Heart left ventricle (tissue), 16 donors: ENCODE measurements around the gene SLC26A9. TPM values are rescaled to one million over a fixed set of nuclear protein-coding genes. Genes with fewer than 3 reads are reported as not detected.

Experiments
- ATAC-seq, 4 donors: fragments of 200-7000 bp; cut with Tn5 transposase; one replicate each; pipeline ENCODE4 v1.9.1; 2020 to 2022; ENCODE audit warnings: moderate library complexity in 4 of 4, mild to moderate bottlenecking in 3 of 4, moderate number of reproducible peaks in 1 of 4
- DNase-seq, 5 donors: peaks; one replicate each; pipeline ENCODE4 v3.0.0-alpha.2; 2020
- H3K27ac ChIP-seq, 12 donors: fragments of 200-600 bp; sonication (generic) in 4 of 12; one replicate each; pipeline versions ENCODE4 v1.5.0 to v1.8.0; 2016 to 2022; ENCODE audit warnings: mild to moderate bottlenecking in 2 of 12
- H3K27me3 ChIP-seq, 9 donors: fragments of 200-600 bp; sonication (generic) in 2 of 9; one replicate each; pipeline versions ENCODE4 v1.5.1 to v1.8.0; 2016 to 2022; ENCODE audit warnings: mild to moderate bottlenecking in 3 of 9
- H3K36me3 ChIP-seq, 9 donors: fragments of 200-600 bp; sonication (generic) in 2 of 9; one replicate each; pipeline versions ENCODE4 v1.5.0 to v1.8.0; 2018 to 2022; ENCODE audit warnings: mild to moderate bottlenecking in 2 of 9
- H3K4me1 ChIP-seq, 12 donors: fragments of 200-600 bp; sonication (generic) in 4 of 12; one replicate each; pipeline versions ENCODE4 v1.5.0 to v1.8.0; 2016 to 2022; ENCODE audit warnings: mild to moderate bottlenecking in 3 of 12
- H3K4me3 ChIP-seq, 12 donors: fragments of 200-600 bp; sonication (generic) in 4 of 12; one replicate each; pipeline versions ENCODE4 v1.5.0 to v1.8.0; 2017 to 2022; ENCODE audit warnings: mild to moderate bottlenecking in 9 of 12, moderate library complexity in 4 of 12
- H3K9me3 ChIP-seq, 12 donors: fragments of 200-600 bp; sonication (generic) in 4 of 12; one replicate each; pipeline versions ENCODE4 v1.5.0 to v1.8.0; 2016 to 2022; ENCODE audit warnings: mild to moderate bottlenecking in 1 of 12
- CTCF ChIP-seq, 12 donors: fragments of 200-600 bp; sonication (generic) in 4 of 12; IDR thresholded peaks; one replicate each; pipeline versions ENCODE4 v1.5.0 to v1.8.0; 2018 to 2022; ENCODE audit warnings: antibody characterized with exemption in 12 of 12, mild to moderate bottlenecking in 5 of 12
- POLR2A ChIP-seq, 2 donors: fragments of 450-650 bp; IDR thresholded peaks; one replicate each; pipeline ENCODE4 v1.6.1; 2017; ENCODE audit warnings: antibody characterized with exemption in 2 of 2, mild to moderate bottlenecking in 2 of 2, moderate library complexity in 2 of 2
- WGBS, 4 donors: extraction: QIAGEN DNeasy Blood & Tissue Kit in 2 of 4; methylation state at CpG; one replicate each; pipeline versions ENCODE4 v1.1.5 to v1.1.7; 2013 to 2018; 5-methylcytosine and 5-hydroxymethylcytosine counted together
- intact Hi-C, 10 donors: fragments of 100-400 bp; cut with DNase I; formaldehyde crosslinking; loops; one replicate each; pipeline versions ENCODE4 v1.11.1 to v1.14.2; 2022
- polyA plus RNA-seq, 2 donors: library from polyadenylated mRNA; stranded (reverse); fragments of 200-250 nt; gene quantifications; one replicate each; pipeline ENCODE4 v1.2.3, GENCODE V29; 2013
- total RNA-seq, 9 donors: library from RNA; depleted of rRNA in 2 of 9; stranded (reverse); fragments of >200 nt in 2 of 9; fragmentation: NEBNext Ultra II Directional in 3 of 9; extraction: Animal tissue kit (Norgen Biotek cat#: 25700) in 3 of 9; gene quantifications; one replicate each; pipeline versions ENCODE4 v1.1.0 to v1.2.4, GENCODE V29; 2016 to 2023
- donor health status: ischemic (EF 13 %, LVEDD 7.1; RV severe dilation, severe dysfunction).
- donor health status: healthy with polysubstance abuse.
- donor health status: DM: no; HTN: yes; CAD: no.
- donor health status: DM: no; HTN: no; CAD: no.
- donor health status: ischemic (EF 25% LVEDD 6.9; RV normal size, moderate dysfunction).
- donor health status: ischemic (EF 25% LVEDD 5.7; RV mildly dilated, moderate dysfunction).
- donor health status: healthy.
- donor health status: DM: yes; HTN: yes; CAD: no.
- donor health status: ischemic (EF 35%, LVEDD 5.7; RV mildly dilated, moderate dysfunction).
- donor health status: nonischemic (EF 11% LVEDD 7.7; RV severe dilation, severe dysfunction).
- donor health status: DM: yes; HTN: yes; CAD: no.
- donor health status: PGD.
- donor health status: ischemic (EF 29% LVEDD 5.4; RV normal size, mild dysfunction).
- donor health status: nonischemic (EF 23%, LVEDD 6.1; RV moderate dilation, normal function).

Gene SLC26A9
- total and polyA plus RNA-seq, 11 donors: 4.1 to 39.6 (median 11.0) TPM

GRCh38 chr1:205959789-205960188 lies 16.5 kb upstream of the SLC26A9 start:
- Histone ChIP-seq H3K4me3 (no peak overlapping the region), H3K4me1 (peaks cover 0 to 27% (median 16%) of the 10 kb centered on the region in 12 donors), H3K36me3 (no peaks in the 10 kb centered on the region), H3K27me3 (no peaks in the 10 kb centered on the region), H3K27ac (no peak overlapping the region), H3K9me3 (no peaks in the 10 kb centered on the region)
- DNase-seq (no peak), ATAC-seq (no peak)
- intact Hi-C loops: loop anchor here in 2 of 10 donors (5.0 kb wide), 1 partner anchor 32 kb away; no protein-coding TSS in a partner anchor
- TF ChIP-seq POLR2A (IDR thresholded peaks at IDR 0.05): no peak
- no peak for TF ChIP-seq CTCF (IDR thresholded peaks at IDR 0.05)
- WGBS, 4 donors: 87 to 90% (median 88%) methylated on average over 4 of the region's 4 CpGs

- TF ChIP-seq CTCF (IDR thresholded peaks at IDR 0.05) (no peak), POLR2A (IDR thresholded peaks at IDR 0.05) (no peak)
- DNase-seq: no peak
These were observed 12.2 kb upstream of the SLC26A9 start for GRCh38 chr1:205955499-205955898.

GRCh38 chr1:205954819-205955404 lies 11.7 kb upstream of the SLC26A9 start:
- no peak for ATAC-seq
- Histone ChIP-seq H3K4me1 (peaks cover 0 to 18% (median 0%) of the 10 kb centered on the region in 12 donors), H3K27me3 (no peaks in the 10 kb centered on the region), H3K36me3 (no peaks in the 10 kb centered on the region), H3K4me3 (no peak overlapping the region), H3K9me3 (no peaks in the 10 kb centered on the region), H3K27ac (no peak overlapping the region)
- WGBS, 4 donors: 84 to 88% (median 86%) methylated on average over 11 of the region's 11 CpGs
- intact Hi-C loops: no loop called here
- DNase-seq: no peak
- no peak for TF ChIP-seq CTCF (IDR thresholded peaks at IDR 0.05)
- no peak for TF ChIP-seq POLR2A (IDR thresholded peaks at IDR 0.05)

More at GRCh38 chr1:205955499-205955898, 12.2 kb upstream of the SLC26A9 start:
- H3K4me3 ChIP-seq: no peak overlapping the region
- no peaks in the 10 kb centered on the region for H3K27me3 ChIP-seq
- intact Hi-C loops: no loop called here
- no peak overlapping the region for H3K27ac ChIP-seq
- no peaks in the 10 kb centered on the region for H3K9me3 ChIP-seq
- 84 to 86% (median 85%) methylated on average over 1 of the region's 1 CpG for WGBS, 4 donors
- peaks cover 0 to 18% (median 0%) of the 10 kb centered on the region in 12 donors for H3K4me1 ChIP-seq
- ATAC-seq: no peak
- no peaks in the 10 kb centered on the region for H3K36me3 ChIP-seq

- TF ChIP-seq CTCF (IDR thresholded peaks at IDR 0.05) (no peak), POLR2A (IDR thresholded peaks at IDR 0.05) (no peak)
- Histone ChIP-seq H3K27me3 (no peaks in the 10 kb centered on the region), H3K9me3 (no peaks in the 10 kb centered on the region), H3K4me1 (peaks cover 0 to 23% (median 0%) of the 10 kb centered on the region in 12 donors), H3K27ac (no peak overlapping the region), H3K36me3 (no peaks in the 10 kb centered on the region), H3K4me3 (no peak overlapping the region)
- ATAC-seq (no peak), DNase-seq (no peak)
- intact Hi-C loops: no loop called here
- 71 to 91% (median 83%) methylated on average over 1 of the region's 1 CpG; no CpG with 5 or more reads in 1 of the 4 donors for WGBS, 4 donors
These were observed 8.5 kb upstream of the SLC26A9 start for GRCh38 chr1:205951746-205952145.
